Suprapubic skin (tissue), 4 donors: Measurements from ENCODE around the gene EML1. TPM values are rescaled to one million over a fixed set of nuclear protein-coding genes. Genes with fewer than 3 reads are reported as not detected.

Experiments
- DNase-seq, 2 donors: peaks; one replicate each; pipeline ENCODE4 v3.0.0-alpha.2; 2019; ENCODE audit warnings: low spot score in 2 of 2
- H3K27ac ChIP-seq: fragments of 200-600 bp; sonication (generic); one replicate; pipeline ENCODE4 v1.5.1; 2019
- H3K27me3 ChIP-seq: fragments of 200-600 bp; sonication (generic); one replicate; pipeline ENCODE4 v1.5.1; 2019
- H3K36me3 ChIP-seq: fragments of 200-600 bp; sonication (generic); one replicate; pipeline ENCODE4 v1.5.1; 2019
- H3K4me1 ChIP-seq: fragments of 200-600 bp; sonication (generic); one replicate; pipeline ENCODE4 v1.5.1; 2019
- H3K4me3 ChIP-seq: fragments of 200-600 bp; sonication (generic); one replicate; pipeline ENCODE4 v1.5.1; 2019; ENCODE audit warnings: mild to moderate bottlenecking
- H3K9me3 ChIP-seq: fragments of 200-600 bp; sonication (generic); one replicate; pipeline ENCODE4 v1.5.1; 2019
- CTCF ChIP-seq, 2 donors: fragments of 200-600 bp in 1 of 2; fragments of 450-650 bp in 1 of 2; sonication (generic) in 1 of 2; IDR thresholded peaks; one replicate each; pipeline ENCODE4 v1.5.1; 2016 to 2019; ENCODE audit warnings: antibody characterized with exemption in 2 of 2, mild to moderate bottlenecking in 1 of 2, moderate library complexity in 1 of 2
- EP300 ChIP-seq: sonication (generic); formaldehyde crosslinking; IDR thresholded peaks from one replicate; pipeline ENCODE4 v1.6.1; 2017; ENCODE audit warnings: antibody characterized with exemption
- POLR2A ChIP-seq, 2 donors: fragments of 450-650 bp; IDR thresholded peaks; one replicate each; pipeline ENCODE4 v1.6.1; 2017; ENCODE audit warnings: antibody characterized with exemption in 2 of 2, mild to moderate bottlenecking in 2 of 2, moderate library complexity in 2 of 2
- POLR2AphosphoS5 ChIP-seq, 3 donors: sonication (generic); formaldehyde crosslinking; IDR thresholded peaks; one replicate each; pipeline ENCODE4 v1.6.1; 2017; ENCODE audit warnings: antibody characterized with exemption in 3 of 3
- WGBS: methylation state at CpG from one replicate; pipeline ENCODE4 v1.1.5; 2018; 5-methylcytosine and 5-hydroxymethylcytosine counted together
- total RNA-seq, 4 donors: library from RNA; depleted of rRNA; stranded (reverse); fragments of >200 nt; gene quantifications; one replicate each; pipeline ENCODE4 v1.1.0, GENCODE V29; 2016

EML1 gene
- total RNA-seq, 4 donors from 2014 or later, result 9.6 to 17.6 (median 15.4) TPM

GRCh38 chr14:99803803-99804202 is 10.6 kb downstream of the EML1 start:
- Histone ChIP-seq H3K27me3 (peaks cover 3% of the 10 kb centered on the region), H3K4me3 (no peak overlapping the region), H3K27ac (no peak overlapping the region), H3K4me1 (peaks cover 26% of the 10 kb centered on the region), H3K36me3 (no peaks in the 10 kb centered on the region), H3K9me3 (no peaks in the 10 kb centered on the region)
- 64% methylated on average over 6 of the region's 6 CpGs for WGBS
- TF ChIP-seq CTCF (IDR thresholded peaks at IDR 0.05), result no peak
- TF ChIP-seq EP300, result no peak
- no peak for TF ChIP-seq POLR2A (IDR thresholded peaks at IDR 0.05)
- no peak for TF ChIP-seq POLR2AphosphoS5 (IDR thresholded peaks at IDR 0.05)
- DNase-seq, result peak in 1 of 2 donors; percentile 40

- peaks cover 43% of the 10 kb centered on the region for H3K4me1 ChIP-seq
These were observed 12.7 kb downstream of the EML1 start for GRCh38 chr14:99805757-99806439.

GRCh38 chr14:99806836-99807235 is 13.6 kb downstream of the EML1 start:
- TF ChIP-seq POLR2A (IDR thresholded peaks at IDR 0.05) (no peak), CTCF (IDR thresholded peaks at IDR 0.05) (no peak), EP300 (no peak), POLR2AphosphoS5 (IDR thresholded peaks at IDR 0.05) (no peak)
- H3K27ac ChIP-seq, result no peak overlapping the region
- no peaks in the 10 kb centered on the region for H3K9me3 ChIP-seq
- peaks cover 3% of the 10 kb centered on the region for H3K27me3 ChIP-seq
- H3K4me1 ChIP-seq, result peaks cover 43% of the 10 kb centered on the region
- no peaks in the 10 kb centered on the region for H3K36me3 ChIP-seq
- H3K4me3 ChIP-seq, result no peak overlapping the region
- DNase-seq, result no peak
- WGBS, result 48% methylated on average over 10 of the region's 10 CpGs

More at GRCh38 chr14:99805757-99806439, 12.7 kb downstream of the EML1 start:
- DNase-seq, result no peak
- no peak overlapping the region for H3K27ac ChIP-seq
- peaks cover 3% of the 10 kb centered on the region for H3K27me3 ChIP-seq
- no peaks in the 10 kb centered on the region for H3K9me3 ChIP-seq
- TF ChIP-seq POLR2A (IDR thresholded peaks at IDR 0.05) (no peak), CTCF (IDR thresholded peaks at IDR 0.05) (no peak)
- H3K4me3 ChIP-seq, result no peak overlapping the region
- 83% methylated on average over 12 of the region's 12 CpGs for WGBS
- no peaks in the 10 kb centered on the region for H3K36me3 ChIP-seq

GRCh38 chr14:99807413-99808153 is 14.4 kb downstream of the EML1 start:
- peaks cover 3% of the 10 kb centered on the region for H3K27me3 ChIP-seq
- no peaks in the 10 kb centered on the region for H3K36me3 ChIP-seq
- DNase-seq, result no peak
- WGBS, result 80% methylated on average over 10 of the region's 10 CpGs
- no peaks in the 10 kb centered on the region for H3K9me3 ChIP-seq
- no peak for TF ChIP-seq EP300
- TF ChIP-seq CTCF (IDR thresholded peaks at IDR 0.05), result no peak
- no peak for TF ChIP-seq POLR2AphosphoS5 (IDR thresholded peaks at IDR 0.05)
- TF ChIP-seq POLR2A (IDR thresholded peaks at IDR 0.05), result no peak
- H3K27ac ChIP-seq, result peak overlapping the region; percentile 27
- H3K4me1 ChIP-seq, result peaks cover 40% of the 10 kb centered on the region
- H3K4me3 ChIP-seq, result no peak overlapping the region

GRCh38 chr14:99808154-99808505 is 14.9 kb downstream of the EML1 start:
- Histone ChIP-seq H3K27me3 (no peaks in the 10 kb centered on the region), H3K9me3 (no peaks in the 10 kb centered on the region), H3K4me3 (no peak overlapping the region), H3K36me3 (no peaks in the 10 kb centered on the region), H3K4me1 (peaks cover 38% of the 10 kb centered on the region), H3K27ac (no peak overlapping the region)
- 71% methylated on average over 5 of the region's 5 CpGs for WGBS
- no peak for DNase-seq
- no peak for TF ChIP-seq POLR2AphosphoS5 (IDR thresholded peaks at IDR 0.05)
- TF ChIP-seq POLR2A (IDR thresholded peaks at IDR 0.05), result no peak
- TF ChIP-seq CTCF (IDR thresholded peaks at IDR 0.05), result no peak
- no peak for TF ChIP-seq EP300
